Measurements from ENCODE around the gene SPTB. TPM values are rescaled to one million over a fixed set of nuclear protein-coding genes. Genes with fewer than 3 reads are reported as not detected.

The SPTB gene
- total RNA-seq, 1 experiment from 2014 or later, result 2.3 TPM

DNA sequence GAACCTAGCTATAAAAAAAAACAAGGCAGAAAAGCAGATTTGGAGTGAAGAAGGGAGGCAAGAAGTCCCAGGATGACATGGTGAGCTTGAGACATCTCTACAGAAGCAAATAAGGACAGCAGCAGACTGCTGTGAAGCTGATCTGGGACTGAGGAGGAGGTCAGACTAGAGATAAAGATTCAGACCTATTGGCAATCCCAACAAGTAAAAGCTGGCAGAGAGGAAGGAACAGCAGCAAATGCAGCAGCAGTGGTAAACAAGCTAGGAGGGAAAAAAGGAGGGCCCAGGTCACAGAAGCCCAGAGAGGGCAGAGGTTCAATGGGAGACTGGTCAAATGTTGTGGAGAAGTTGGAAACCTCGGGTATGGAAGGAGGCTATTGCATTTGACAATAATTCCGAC is 11.3 kb downstream of the SPTB start:
- peaks cover 78% of the 10 kb centered on the region for H3K27me3 ChIP-seq (ENCODE audit: low read length)
- no peak overlapping the region for H2AFZ ChIP-seq (ENCODE audit: low read length)
- ATAC-seq (no peak), DNase-seq (no peak)
- no peaks in the 10 kb centered on the region for H3K79me2 ChIP-seq (ENCODE audit: low read length)
- BruUV-seq (replicated peaks), result no TSS peak
- no peaks in the 10 kb centered on the region for H3F3A ChIP-seq (ENCODE audit: low read length, unreplicated experiment)
- intact Hi-C loops (cut with micrococcal nuclease), result no loop called here
- CTCF ChIA-PET, result interaction anchor here (1.5 kb wide), 1 partner anchor 45 kb away, joined by 3 read pairs; no protein-coding TSS in a partner anchor
- no peaks in the 10 kb centered on the region for H4K20me1 ChIP-seq (ENCODE audit: low read length)
- H3K4me1 ChIP-seq (ENCODE audit: insufficient read depth, low read length), result no peaks in the 10 kb centered on the region
- POLR2A ChIA-PET (ENCODE audit: unreplicated experiment), result interaction anchor here (0.5 kb wide), 1 partner anchor 337 kb away, joined by 3 read pairs; no protein-coding TSS in a partner anchor
- no peak overlapping the region for H3K4me3 ChIP-seq (ENCODE audit: low read length)
- no peak overlapping the region for H3K27ac ChIP-seq (ENCODE audit: low read length)
- no peaks in the 10 kb centered on the region for H3K36me3 ChIP-seq (ENCODE audit: low read depth, low read length)
- no peak overlapping the region for H3K4me2 ChIP-seq (ENCODE audit: low read length)
- H3K9ac ChIP-seq (ENCODE audit: low read length), result no peak overlapping the region
- H3K9me3 ChIP-seq (ENCODE audit: low read length), result no peaks in the 10 kb centered on the region
- TF ChIP-seq, protein P1, sequence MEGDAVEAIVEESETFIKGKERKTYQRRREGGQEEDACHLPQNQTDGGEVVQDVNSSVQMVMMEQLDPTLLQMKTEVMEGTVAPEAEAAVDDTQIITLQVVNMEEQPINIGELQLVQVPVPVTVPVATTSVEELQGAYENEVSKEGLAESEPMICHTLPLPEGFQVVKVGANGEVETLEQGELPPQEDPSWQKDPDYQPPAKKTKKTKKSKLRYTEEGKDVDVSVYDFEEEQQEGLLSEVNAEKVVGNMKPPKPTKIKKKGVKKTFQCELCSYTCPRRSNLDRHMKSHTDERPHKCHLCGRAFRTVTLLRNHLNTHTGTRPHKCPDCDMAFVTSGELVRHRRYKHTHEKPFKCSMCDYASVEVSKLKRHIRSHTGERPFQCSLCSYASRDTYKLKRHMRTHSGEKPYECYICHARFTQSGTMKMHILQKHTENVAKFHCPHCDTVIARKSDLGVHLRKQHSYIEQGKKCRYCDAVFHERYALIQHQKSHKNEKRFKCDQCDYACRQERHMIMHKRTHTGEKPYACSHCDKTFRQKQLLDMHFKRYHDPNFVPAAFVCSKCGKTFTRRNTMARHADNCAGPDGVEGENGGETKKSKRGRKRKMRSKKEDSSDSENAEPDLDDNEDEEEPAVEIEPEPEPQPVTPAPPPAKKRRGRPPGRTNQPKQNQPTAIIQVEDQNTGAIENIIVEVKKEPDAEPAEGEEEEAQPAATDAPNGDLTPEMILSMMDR (conservative IDR thresholded peaks at IDR 0.05; ENCODE audit: low read depth, low read length), result no peak
- no peak for TF ChIP-seq EZH2 (IDR thresholded peaks at IDR 0.05; ENCODE audit: low read length, unreplicated experiment)
- TF ChIP-seq EZH2phosphoT487 (IDR thresholded peaks at IDR 0.05; ENCODE audit: borderline replicate concordance, low read length), result no peak
- H3K9me2 ChIP-seq (replicated peaks; ENCODE audit: low read length), result 0 out of 2 replicates have a peak, but pooled peaks cover 3% of the 10 kb centered on the region

- Histone ChIP-seq H3K79me2 (ENCODE audit: low read length) (no peaks in the 10 kb centered on the region), H3F3A (ENCODE audit: low read length, unreplicated experiment) (no peaks in the 10 kb centered on the region), H2AFZ (ENCODE audit: low read length) (no peak overlapping the region), H3K27me3 (ENCODE audit: low read length) (peaks cover 68% of the 10 kb centered on the region), H4K20me1 (ENCODE audit: low read length) (no peaks in the 10 kb centered on the region), H3K4me3 (ENCODE audit: low read length) (no peak overlapping the region), H3K36me3 (ENCODE audit: low read depth, low read length) (no peaks in the 10 kb centered on the region), H3K9me3 (ENCODE audit: low read length) (no peaks in the 10 kb centered on the region), H3K9ac (ENCODE audit: low read length) (no peak overlapping the region), H3K4me2 (ENCODE audit: low read length) (no peak overlapping the region), H3K27ac (ENCODE audit: low read length) (no peak overlapping the region), H3K4me1 (ENCODE audit: insufficient read depth, low read length) (no peaks in the 10 kb centered on the region), H3K9me2 (replicated peaks; ENCODE audit: low read length) (0 out of 2 replicates have a peak, but pooled peaks cover 3% of the 10 kb centered on the region)
- ChIA-PET CTCF (no interaction called here), POLR2A (ENCODE audit: unreplicated experiment) (no interaction called here)
- TF ChIP-seq EZH2phosphoT487 (IDR thresholded peaks at IDR 0.05; ENCODE audit: borderline replicate concordance, low read length), result no peak
- ATAC-seq, result no peak
- DNase-seq, result no peak
- BruUV-seq (replicated peaks), result no TSS peak
- intact Hi-C loops (cut with micrococcal nuclease), result no loop called here
Measured at GRCh38 chr14:64867182-64867581, 12.5 kb downstream of the SPTB start.

DNA sequence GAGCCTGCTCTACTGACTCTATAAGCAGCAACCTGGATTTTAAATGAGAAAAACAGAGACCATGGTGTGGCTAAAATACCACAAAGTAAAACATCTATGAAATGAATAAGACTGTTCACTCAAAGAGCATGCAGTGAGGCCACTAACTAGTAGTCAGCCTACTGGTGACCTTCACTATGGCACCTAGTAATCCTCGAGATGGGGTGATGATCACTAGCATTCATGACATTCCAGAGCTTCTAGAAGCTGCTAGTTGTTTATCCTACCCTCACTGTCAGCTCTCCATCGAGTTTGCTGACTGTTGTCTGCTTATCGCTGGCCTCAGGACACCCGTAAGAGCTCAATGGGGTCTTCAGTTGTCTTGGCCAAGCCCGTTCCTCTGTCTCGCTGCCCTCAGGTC is 13.7 kb downstream of the SPTB start:
- Histone ChIP-seq H3K9me2 (replicated peaks; ENCODE audit: low read length) (no peaks in the 10 kb centered on the region), H2AFZ (ENCODE audit: low read length) (no peak overlapping the region), H3K9ac (ENCODE audit: low read length) (no peak overlapping the region), H3K4me1 (ENCODE audit: insufficient read depth, low read length) (no peaks in the 10 kb centered on the region), H3K27me3 (ENCODE audit: low read length) (peaks cover 59% of the 10 kb centered on the region), H3K9me3 (ENCODE audit: low read length) (no peaks in the 10 kb centered on the region), H3F3A (ENCODE audit: low read length, unreplicated experiment) (no peaks in the 10 kb centered on the region), H3K79me2 (ENCODE audit: low read length) (no peaks in the 10 kb centered on the region), H4K20me1 (ENCODE audit: low read length) (no peaks in the 10 kb centered on the region), H3K4me2 (ENCODE audit: low read length) (no peak overlapping the region), H3K4me3 (ENCODE audit: low read length) (no peak overlapping the region), H3K36me3 (ENCODE audit: low read depth, low read length) (no peaks in the 10 kb centered on the region), H3K27ac (ENCODE audit: low read length) (no peak overlapping the region)
- no peak for DNase-seq
- intact Hi-C loops (cut with micrococcal nuclease), result no loop called here
- no TSS peak for BruUV-seq (replicated peaks)
- TF ChIP-seq, protein P1 (conservative IDR thresholded peaks at IDR 0.05; ENCODE audit: low read depth, low read length), result no peak
- no peak for TF ChIP-seq EZH2 (IDR thresholded peaks at IDR 0.05; ENCODE audit: low read length, unreplicated experiment)
- TF ChIP-seq EZH2phosphoT487 (IDR thresholded peaks at IDR 0.05; ENCODE audit: borderline replicate concordance, low read length), result no peak
- no peak for ATAC-seq
- ChIA-PET CTCF (no interaction called here), POLR2A (ENCODE audit: unreplicated experiment) (interaction anchor here (0.7 kb wide), 1 partner anchor 10 kb away, joined by 3 read pairs; no protein-coding TSS in a partner anchor)

Measured in PC-3 (cell line).